ENCODE measurements around the gene SERINC2.

Gene SERINC2

DNA sequence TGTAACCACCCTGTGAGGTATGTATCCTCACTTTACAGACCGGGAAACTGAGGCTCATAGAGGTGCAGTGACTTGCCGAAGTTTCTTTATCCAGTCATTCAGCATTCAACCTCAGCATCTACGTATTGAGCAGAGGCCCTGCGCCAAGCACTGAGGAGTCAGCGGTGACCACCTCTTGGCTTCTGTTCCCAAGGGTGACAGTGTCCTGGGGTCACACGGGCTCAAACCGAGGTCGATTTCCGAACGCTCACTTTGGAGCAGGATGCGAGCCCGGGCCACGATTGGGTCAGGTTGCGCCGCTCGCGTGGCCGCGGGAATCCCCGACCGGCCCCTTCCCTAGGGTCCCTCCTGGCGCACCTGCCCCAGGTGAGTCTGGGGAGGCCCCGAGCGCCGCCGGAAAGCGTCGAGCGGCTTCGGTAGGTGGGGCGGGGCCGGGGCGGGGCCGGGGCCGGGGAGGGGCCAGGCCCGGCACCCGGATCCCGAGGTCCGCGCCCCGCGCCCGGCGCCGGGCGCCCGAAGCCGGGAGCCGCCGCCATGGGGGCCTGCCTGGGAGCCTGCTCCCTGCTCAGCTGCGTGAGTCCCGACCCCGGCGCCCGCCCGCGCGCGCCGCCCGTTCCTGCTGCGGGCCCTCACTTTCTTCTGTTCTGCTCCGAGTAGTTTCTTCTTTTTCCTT lies at the start of gene SERINC2:
Gene SERINC2 (plus strand): TSS at position 482 of the 673 bp plus-strand sequence. CDS start 53 bp downstream, at position 535.
- DNase-seq (ENCODE audit: low read depth): no peak

DNA sequence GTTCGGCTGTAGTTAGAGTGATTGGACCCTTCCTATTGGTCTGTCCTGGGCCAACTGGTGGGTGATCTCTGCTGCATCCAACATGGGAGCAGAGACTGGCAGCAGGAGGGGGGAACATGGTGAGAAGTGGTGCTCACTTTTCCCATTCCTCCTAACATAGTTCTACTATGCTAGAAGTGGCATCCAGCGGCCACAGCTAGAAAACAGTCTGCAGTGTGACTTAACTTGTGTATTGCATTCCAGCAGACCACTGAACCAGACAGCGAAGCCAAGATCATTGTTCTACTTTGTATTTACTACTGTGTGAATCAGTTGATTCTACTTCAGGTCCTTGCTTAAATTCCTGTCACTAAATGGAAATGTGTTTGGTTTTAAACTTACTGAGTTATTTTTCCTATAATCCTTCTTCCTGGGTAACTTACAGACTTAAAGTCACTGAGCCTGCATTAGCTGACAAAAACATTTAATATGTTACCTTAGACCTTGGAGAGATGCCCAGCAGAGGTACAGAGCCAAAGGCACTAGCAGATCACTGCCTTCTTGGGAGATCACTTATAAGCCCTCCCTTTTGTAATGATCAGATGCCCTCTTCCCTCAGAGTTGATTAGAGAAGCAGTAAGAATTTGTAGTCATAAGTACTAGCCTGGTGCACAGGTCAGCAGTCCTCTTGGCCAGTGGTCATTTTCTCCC lies 48.3 kb upstream of the SERINC2 start:
- no peak for DNase-seq (ENCODE audit: low read depth)

DNA sequence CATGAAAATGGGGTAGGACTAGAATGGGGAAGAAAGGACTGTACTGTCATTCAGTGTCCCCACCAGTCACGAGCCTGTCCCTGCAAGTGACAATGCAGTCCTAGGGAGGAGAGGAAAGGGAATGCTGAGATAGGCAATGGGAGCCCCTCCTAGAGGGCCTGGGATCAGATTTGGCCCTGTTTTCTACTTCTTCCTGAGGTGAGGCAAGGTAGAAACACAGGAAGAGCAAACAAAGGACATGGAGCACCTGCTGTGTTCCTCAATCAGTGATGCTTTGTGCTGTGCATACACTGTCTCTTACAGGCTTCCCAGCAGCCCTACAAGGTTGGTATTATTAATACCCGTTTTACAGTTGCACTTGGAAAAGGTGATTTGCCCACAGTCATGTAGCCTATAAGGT lies 46.2 kb upstream of the SERINC2 start:
- DNase-seq (ENCODE audit: low read depth): no peak

DNA sequence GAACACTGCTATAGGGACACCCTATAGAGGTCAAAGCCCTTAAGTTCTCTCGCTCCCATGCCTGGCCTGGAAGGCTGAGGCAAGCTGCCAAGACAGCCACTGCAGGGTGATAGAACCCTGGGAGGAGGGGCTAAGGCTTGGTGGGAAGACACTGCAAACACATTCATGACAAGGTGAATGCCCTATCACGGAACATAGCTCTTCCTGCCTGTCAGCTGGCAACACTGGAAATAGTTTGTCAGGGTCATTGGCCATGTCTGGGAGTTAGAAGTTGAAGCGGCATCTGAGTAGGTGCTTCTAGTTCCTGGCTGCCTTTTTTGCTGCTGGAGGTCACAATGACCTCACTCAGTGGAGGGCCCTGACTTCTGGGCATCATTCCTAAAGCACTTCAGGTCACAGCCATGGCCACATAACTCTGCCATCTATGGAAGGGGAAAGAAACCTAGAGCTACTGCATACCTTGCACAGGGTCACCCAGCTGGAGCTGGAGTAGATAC lies 44.4 kb upstream of the SERINC2 start:
- no peak for DNase-seq (ENCODE audit: low read depth)

DNA sequence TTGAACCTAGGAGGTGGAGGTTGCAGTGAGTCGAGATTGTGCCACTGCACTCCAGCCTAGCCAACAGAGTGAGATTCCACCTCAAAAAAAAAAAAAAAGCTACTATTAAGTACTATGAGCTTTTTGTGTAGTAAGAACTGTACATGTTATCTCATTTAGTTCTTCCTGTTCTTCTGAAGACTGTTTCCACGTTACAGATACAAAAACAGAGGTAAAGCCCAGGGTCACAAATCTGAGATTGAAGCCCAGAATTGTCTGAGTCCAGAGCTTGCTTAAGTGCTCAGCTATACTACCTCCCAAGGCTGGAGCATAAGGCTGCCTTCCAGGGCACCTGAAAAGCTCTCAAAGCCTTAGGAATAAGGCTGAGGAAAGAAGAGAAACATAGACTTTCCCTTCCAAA lies 43.0 kb upstream of the SERINC2 start:
- no peak for DNase-seq (ENCODE audit: low read depth)

DNA sequence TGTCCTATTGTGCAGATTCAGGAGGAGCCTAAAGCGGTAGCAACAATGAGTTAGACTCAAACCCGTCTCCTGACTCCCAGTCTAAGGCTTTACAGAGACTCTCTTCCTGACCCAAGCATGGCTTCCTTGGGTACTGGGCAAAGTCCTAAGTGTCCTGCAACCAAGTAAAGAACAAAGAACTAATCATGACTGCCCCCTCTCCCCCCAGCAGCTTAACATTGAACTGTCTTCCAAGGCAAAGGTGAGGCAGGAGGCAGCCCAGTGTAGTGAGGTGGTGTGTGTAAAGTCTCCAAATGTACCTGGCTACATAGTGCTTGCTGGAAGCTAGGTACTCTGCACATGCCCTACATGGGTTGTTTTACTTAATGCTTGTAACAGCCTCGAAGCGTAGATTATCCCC lies 42.4 kb upstream of the SERINC2 start:
- no peak for DNase-seq (ENCODE audit: low read depth)

DNA sequence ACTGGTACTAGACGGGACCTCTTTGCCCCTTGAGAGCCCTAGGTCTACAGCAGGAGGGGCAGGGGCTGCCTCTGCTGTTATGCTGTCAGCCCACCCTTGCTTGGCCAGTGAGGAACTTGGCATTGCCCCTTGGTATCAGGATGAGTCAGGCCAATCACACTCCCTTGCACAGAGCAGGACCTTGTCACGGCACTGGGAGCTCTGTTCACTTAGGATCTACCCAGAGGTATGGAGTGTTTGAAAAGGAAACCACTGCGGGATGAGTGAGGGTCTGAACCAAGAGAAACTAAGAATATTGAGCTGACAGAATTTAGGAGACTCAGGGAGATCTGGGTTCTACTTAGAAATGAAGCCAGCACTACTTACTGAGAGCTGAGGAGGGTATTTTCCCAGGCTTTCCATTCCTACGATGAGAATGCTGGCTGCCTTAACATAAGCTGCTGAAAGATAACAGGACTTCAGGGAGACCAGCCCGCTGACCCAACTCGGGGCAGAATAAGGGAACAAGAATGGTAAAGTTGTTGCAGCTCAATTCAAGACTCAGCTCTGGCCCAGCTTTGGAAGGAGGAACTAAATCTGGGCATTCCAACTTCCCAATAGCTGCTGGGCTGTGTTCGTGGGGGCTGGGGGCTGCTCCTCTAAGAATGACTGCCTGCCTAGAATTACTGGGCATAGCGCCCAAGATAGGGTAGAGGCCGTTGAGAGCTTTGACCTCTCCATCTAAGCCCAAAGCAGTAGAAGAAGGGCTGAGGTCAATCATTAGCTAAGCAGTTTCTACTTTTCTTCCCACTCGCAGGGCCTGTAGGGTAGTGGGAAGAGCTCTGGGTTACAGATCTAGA lies 41.7 kb upstream of the SERINC2 start:
- DNase-seq (ENCODE audit: low read depth): no peak

DNA sequence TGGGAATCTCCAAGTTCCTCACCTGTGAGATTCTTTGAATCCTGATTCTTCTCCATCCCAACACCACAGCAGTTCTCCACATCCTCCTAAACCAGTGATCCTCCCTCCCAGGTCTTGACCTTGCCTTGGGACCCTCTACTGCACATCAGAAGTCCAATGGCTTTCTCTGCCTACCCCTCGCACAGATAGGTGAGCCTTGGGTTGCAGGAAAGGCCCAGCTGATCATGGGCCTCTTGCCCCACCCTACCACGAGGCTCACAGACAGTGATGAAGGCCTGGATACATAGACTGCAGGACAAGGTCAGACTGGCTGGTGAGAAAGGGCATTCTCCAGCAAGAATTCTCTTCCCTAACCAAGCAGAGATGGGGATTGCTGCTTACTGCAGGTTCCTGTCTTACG lies 41.0 kb upstream of the SERINC2 start:
- DNase-seq (ENCODE audit: low read depth): no peak

DNA sequence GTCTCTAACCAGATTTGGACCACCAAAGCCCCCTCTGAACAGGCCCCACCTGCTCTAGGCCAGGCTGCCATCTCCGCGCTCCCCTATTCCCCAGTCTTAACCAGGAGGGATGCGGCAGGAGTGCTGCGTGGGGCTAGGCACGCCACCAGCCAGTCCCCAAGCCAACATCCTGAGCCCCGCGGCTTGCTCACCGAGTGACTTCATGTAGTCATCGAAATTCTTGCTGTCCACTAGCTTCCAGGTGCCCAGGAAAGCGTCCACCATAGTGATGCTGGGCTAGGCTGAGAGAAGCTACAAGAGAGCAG lies 40.3 kb upstream of the SERINC2 start:
- DNase-seq (ENCODE audit: low read depth): no peak

DNA sequence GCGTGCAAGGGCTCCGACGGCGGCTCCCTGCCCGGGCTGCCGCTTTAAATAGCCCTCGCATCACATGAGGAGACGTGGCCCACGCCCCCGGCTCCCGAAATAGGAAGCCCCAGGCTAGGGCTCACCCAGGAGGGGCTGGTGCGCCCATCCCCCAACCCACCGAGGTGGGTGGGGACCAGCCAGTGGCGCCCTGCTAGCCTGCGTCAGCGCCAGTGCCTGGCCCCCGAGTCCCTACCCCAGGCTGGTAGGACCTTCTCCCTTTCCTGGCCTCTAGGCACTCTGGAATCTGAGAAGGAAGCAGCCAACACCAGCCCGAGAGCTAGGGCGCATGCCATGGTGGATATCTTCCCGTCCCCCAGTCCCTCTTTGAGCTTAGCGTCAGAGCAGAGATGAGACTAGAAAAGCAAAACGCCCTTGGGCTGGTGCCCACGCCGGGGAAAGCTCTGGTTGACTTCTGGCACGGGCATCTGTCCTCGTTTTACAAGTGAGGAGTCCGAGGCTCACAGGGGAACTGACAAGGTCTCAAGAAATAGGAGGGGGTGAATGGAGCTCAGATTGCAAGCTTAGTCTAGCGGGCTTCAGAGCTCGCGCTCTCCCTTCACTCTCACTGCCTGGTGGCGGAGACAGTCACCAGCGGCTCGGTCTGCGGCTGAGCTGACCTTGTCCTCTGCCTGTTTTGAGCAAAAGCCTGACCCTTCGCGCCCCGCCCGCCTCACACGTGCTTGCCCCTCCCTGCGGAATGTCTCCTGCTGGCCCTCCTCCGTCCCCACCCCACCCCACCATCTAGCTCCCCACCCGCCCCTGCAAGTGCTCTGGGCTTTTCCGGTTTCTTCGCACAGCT lies 39.7 kb upstream of the SERINC2 start, which contains the start of gene FABP3:
Gene FABP3 (minus strand): TSS at position 21 of the 841 bp plus-strand sequence. CDS start 62 bp downstream, outside the sequence.
- DNase-seq (ENCODE audit: low read depth): no peak

DNA sequence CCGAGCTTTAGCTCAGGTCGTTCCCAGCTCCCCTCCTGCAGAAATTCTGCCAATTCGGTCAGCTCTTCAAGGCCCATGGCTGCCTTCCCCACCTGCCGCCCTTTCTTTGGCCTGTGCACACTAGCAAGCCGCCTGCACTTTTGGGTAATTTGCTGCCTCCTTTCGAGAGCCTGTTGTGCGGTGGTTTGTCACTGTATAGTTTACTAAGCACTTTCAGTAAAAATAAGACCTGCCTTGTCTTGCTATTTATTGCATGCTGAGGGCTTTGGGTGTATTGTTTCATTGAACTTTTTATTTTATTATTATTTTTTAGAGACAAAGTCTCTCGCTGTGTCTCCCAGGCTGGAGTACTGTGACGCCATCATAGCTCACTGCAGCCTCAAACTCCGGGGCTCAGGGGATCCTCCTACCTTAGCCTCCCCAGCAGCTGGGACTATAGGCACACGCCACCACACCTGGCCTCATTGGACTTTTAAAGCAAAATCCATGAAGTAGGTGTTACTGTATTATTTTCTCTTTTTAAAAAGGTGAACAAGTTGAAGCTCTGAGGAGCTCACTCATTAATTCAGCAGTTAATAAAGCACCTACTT lies 39.0 kb upstream of the SERINC2 start:
- DNase-seq (ENCODE audit: low read depth): no peak

DNA sequence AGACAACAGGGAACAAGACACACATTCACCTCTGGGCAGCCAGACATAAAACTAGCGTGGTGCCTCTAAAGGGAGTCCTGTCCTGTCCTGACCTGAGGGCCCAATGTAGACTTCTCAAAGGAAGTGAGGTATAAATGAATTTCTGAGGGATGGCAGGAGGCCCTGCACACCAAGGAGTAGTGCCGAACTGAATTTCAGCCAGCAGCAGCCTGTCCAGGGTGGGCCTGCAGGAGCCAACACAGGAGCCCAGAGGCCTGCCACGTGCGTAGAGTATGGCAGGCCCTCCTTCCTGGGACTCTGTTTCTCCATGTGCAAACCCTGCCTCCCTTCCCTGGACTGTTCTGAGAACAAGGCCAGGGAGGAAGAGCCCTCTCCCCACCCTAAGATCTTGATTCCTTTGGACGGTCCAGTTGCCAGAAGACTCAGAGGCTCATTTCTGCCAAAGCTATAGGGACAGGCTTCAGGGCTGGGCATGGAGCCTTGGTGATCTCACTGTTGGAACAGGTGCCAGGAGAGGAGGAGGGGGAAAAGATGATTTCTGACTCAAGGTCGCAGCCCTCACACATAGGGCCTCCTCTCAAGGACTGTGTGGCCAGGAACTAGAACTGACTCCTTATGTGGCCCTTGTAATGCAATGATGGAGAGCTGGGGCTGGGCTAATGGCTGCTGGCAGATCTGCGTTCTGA lies 38.4 kb upstream of the SERINC2 start:
- DNase-seq (ENCODE audit: low read depth): no peak

DNA sequence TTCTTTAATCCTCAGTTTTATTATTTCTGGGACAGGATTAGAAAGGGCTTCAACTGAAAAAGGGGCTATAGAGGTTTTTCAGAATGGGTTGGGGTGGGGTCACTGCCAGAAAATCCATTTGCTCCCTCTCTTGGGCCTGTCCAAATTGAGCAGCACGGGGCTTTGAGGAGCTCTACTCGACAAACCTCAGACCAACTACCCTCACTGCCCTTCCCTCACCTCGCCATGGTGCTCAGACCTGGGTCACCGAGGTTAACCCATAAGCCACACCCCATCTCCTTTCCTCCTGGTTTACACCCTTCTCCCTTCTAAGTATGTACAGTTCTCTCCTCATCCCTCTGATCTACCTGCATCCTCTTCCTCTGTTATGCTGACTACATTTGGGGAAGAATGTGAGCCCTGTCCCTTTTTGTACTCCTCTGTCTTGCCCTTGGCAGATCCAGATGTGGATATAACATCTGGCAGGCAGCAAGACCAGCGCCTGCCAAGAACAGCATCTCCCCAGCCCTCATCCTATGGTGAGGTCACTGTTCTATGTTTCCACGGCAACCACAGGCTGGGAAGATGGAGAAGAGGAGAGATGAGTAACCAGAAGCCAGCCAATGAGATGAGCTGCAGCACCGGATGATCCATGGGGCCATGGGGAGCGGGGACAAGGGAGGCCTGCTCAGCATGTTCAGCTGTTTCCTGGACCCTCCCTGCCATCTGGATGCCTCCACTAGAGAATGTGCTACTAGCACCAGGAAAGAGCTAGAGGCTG lies 36.5 kb upstream of the SERINC2 start:
- DNase-seq (ENCODE audit: low read depth): no peak

DNA sequence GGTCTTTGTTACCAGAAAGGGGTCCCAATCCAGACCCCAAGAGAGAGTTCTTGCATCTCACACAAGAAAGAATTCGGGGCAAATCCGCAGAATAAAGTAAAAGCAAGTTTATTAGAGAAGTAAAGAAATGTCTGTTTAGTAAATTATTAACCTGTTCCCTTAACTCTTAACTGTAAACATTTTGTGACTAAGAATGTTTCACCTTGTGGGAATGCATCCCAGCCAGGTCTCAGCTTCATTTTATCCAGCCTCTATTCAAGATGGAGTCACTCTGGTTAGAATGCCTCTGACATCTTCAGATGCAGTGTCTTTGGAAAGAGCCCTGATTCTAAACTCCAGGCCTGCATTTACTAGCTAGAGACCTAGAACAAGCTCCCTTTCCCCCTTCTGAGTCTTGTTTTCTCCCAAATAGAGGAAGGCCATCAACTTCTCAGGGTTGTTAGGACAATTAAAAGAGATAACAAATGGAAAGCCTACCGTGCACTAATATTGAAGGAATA lies 35.6 kb upstream of the SERINC2 start:
- no peak for DNase-seq (ENCODE audit: low read depth)

DNA sequence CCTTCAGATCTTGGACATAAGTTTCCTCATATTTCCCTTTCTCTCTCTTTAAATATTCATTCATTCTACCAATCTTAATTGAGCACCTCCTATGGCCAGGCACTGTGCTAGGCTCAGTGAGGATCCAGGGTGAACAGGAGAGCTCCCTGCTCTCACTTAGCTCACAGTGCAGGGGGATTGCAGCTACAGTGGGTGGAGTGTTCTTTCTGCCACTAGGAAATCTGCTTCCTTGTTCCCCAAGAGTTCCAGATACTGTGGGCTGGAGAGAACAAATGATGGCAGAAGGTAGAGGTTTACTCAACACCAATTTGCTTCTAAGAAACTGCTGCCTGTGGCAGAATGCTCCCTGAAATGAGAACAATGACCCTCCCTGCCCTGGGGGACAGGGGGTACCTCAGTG lies 35.0 kb upstream of the SERINC2 start:
- no peak for DNase-seq (ENCODE audit: low read depth)

DNA sequence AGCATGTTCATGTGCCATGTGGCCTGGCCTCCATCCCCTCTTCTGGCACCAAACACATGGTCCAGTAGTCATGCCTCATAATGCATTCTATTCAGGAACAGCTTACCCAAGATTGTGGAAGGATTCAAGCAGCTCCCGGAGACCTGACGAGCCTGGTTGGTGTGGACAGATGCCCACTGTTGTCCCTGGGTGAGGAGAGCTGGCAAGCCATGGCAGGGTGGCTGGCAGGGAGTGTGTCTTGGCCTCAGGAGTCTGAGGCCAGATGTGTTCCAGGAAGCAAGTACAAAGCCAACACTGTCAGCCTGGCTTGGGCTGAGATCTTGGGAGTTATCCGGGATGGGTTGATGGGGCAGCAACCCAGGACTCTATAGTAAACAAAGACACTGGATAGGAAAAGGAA lies 32.8 kb upstream of the SERINC2 start:
- no peak for DNase-seq (ENCODE audit: low read depth)

DNA sequence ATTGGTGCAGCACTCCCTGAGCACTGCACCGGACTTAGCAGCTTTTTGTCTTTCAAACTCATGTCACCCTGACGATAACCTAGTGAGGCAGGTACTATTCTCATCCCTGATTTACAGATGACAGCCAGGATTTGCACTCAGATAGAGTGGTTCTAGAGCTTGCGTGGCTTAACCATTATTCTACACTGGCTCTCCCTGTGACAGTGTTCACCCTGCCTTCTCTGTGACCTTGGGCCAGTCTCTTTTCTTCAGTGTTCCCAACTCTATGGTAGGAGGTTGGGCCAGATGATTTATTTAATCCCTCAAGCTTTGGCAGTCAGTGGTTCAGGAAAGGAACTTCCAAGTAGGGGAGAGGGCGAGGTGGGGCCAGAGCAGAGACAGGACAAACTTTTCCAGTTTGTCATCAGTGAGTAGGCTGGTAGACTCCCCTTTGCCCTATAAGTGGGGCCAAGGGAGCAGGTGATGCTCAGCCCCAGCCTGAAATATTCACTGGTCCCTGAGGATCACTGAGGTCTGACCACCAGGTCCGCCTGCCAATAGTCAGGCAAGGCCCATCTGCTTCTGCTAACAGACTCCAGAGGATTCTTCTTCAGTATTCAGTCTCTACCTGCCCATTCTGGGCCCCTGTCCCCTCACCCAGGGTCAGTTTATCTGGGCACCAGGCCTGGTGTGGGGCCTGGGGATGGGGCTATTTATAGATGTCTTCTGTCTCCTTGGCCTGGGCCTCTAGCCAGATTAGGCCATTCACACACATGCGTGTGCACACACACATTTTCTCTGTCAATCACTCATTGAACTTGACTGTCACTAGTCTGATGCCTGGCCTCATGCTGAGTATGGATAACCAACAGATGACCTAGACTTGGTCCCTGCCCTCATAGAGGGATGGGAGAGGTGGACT lies 31.4 kb upstream of the SERINC2 start:
- DNase-seq (ENCODE audit: low read depth): no peak

DNA sequence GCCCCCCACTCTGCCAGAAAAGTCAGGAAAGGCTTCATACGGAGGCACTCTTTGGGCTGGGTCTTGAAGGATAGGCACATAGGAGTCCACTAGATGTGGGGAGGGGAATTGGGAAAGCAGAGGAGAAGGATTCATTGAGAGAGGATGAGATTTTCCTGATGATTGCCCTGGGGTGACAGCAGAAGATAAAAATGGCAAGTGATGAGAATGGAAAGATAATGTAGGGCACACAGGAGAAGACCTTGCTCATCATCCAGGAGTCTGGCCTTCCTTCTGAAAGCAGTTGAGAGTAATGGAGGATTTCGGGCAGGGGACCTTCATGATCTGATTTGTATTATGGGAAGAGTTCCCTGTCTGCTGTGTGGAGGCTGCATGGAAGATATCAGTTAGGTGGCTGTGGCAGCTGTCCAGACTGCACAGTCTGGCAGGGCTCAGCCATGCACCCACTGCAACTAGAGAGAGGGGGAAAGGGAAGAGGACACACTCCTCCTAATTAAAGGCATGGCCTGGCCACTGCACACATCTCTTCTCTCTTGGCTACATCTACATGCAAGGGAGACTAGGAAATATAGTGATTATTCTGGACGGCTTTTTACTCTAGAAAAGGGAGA lies 30.5 kb upstream of the SERINC2 start:
- no peak for DNase-seq (ENCODE audit: low read depth)
